Measurements from ENCODE around the gene NOL3. TPM values are rescaled to one million over a fixed set of nuclear protein-coding genes. Genes with fewer than 3 reads are reported as not detected.

NOL3 gene
- total RNA-seq, 1 experiment from 2014 or later, result 8.5 TPM

DNA sequence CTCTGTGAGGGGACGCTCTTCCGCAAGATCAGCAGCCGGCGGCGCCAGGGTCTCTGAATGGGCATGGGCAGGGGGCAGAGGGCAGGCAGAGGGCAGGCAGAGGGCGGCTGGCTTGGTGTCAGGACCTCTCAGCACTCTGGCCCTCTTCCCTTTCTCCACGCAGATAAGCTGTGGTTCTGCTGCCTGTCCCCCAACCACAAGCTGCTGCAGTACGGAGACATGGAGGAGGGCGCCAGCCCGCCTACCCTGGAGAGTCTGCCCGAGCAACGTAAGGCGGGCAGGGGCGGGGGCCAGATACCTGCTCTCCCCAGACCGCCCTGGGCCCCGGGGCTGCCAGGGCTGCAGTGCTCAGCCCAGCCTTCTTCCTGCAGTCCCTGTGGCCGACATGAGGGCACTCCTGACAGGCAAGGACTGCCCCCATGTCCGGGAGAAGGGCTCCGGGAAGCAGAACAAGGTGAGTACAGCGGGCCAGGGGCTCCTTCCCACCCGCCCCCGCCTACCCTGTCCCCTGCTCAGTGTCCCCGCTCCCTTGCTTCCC, 32.7 kb downstream of the NOL3 start:
- Mint-ChIP-seq H3K36me3 (peaks cover 2% of the 10 kb centered on the region; the same call in 1 of the 2 replicates), H3K27me3 (ENCODE audit: low read depth) (no peaks in the 10 kb centered on the region), H3K4me1 (peaks cover 9% of the 10 kb centered on the region), H3K4me3 (no peak overlapping the region), H3K9me3 (no peaks in the 10 kb centered on the region), H3K27ac (no peak overlapping the region)
- TF ChIP-seq, protein P1, sequence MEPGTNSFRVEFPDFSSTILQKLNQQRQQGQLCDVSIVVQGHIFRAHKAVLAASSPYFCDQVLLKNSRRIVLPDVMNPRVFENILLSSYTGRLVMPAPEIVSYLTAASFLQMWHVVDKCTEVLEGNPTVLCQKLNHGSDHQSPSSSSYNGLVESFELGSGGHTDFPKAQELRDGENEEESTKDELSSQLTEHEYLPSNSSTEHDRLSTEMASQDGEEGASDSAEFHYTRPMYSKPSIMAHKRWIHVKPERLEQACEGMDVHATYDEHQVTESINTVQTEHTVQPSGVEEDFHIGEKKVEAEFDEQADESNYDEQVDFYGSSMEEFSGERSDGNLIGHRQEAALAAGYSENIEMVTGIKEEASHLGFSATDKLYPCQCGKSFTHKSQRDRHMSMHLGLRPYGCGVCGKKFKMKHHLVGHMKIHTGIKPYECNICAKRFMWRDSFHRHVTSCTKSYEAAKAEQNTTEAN (CRISPR knock-in tag; IDR thresholded peaks at IDR 0.05), result no peak
- no peak for TF ChIP-seq JAZF1 (CRISPR knock-in tag; IDR thresholded peaks at IDR 0.05)
- no peak for TF ChIP-seq ESRRA (CRISPR knock-in tag; IDR thresholded peaks at IDR 0.05; ENCODE audit: borderline replicate concordance)
- no peak for TF ChIP-seq GTF2I (CRISPR knock-in tag; conservative IDR thresholded peaks at IDR 0.05)
- TF ChIP-seq FOXK1 (CRISPR knock-in tag; IDR thresholded peaks at IDR 0.05), result no peak
- no peak for TF ChIP-seq NFYB (CRISPR knock-in tag; conservative IDR thresholded peaks at IDR 0.05; ENCODE audit: low read depth)
- TF ChIP-seq, protein P2, sequence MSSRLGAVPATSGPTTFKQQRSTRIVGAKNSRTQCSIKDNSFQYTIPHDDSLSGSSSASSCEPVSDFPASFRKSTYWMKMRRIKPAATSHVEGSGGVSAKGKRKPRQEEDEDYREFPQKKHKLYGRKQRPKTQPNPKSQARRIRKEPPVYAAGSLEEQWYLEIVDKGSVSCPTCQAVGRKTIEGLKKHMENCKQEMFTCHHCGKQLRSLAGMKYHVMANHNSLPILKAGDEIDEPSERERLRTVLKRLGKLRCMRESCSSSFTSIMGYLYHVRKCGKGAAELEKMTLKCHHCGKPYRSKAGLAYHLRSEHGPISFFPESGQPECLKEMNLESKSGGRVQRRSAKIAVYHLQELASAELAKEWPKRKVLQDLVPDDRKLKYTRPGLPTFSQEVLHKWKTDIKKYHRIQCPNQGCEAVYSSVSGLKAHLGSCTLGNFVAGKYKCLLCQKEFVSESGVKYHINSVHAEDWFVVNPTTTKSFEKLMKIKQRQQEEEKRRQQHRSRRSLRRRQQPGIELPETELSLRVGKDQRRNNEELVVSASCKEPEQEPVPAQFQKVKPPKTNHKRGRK (CRISPR knock-in tag; IDR thresholded peaks at IDR 0.05; ENCODE audit: borderline replicate concordance), result no peak
- TF ChIP-seq SMAD4 (CRISPR knock-in tag; IDR thresholded peaks at IDR 0.05), result no peak
- TF ChIP-seq, protein P3, sequence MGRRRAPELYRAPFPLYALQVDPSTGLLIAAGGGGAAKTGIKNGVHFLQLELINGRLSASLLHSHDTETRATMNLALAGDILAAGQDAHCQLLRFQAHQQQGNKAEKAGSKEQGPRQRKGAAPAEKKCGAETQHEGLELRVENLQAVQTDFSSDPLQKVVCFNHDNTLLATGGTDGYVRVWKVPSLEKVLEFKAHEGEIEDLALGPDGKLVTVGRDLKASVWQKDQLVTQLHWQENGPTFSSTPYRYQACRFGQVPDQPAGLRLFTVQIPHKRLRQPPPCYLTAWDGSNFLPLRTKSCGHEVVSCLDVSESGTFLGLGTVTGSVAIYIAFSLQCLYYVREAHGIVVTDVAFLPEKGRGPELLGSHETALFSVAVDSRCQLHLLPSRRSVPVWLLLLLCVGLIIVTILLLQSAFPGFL (CRISPR knock-in tag; IDR thresholded peaks at IDR 0.05; ENCODE audit: borderline replicate concordance), result no peak
- TF ChIP-seq ZNF232 (CRISPR knock-in tag; IDR thresholded peaks at IDR 0.05), result no peak
- no peak for TF ChIP-seq OVOL2 (CRISPR knock-in tag; IDR thresholded peaks at IDR 0.05; ENCODE audit: borderline replicate concordance)
- no peak for TF ChIP-seq ELF4 (CRISPR knock-in tag; IDR thresholded peaks at IDR 0.05; ENCODE audit: low read depth)
- TF ChIP-seq MXD4 (CRISPR knock-in tag; IDR thresholded peaks at IDR 0.05; ENCODE audit: borderline replicate concordance), result no peak
- no peak for TF ChIP-seq SOX15 (CRISPR knock-in tag; IDR thresholded peaks at IDR 0.05)
- no peak for TF ChIP-seq ZNF532 (CRISPR knock-in tag; IDR thresholded peaks at IDR 0.05; ENCODE audit: borderline replicate concordance)
- TF ChIP-seq ZNF423 (CRISPR knock-in tag; IDR thresholded peaks at IDR 0.05), result no peak
- TF ChIP-seq HMGA2 (CRISPR knock-in tag; IDR thresholded peaks at IDR 0.05), result no peak
- TF ChIP-seq, protein P4, sequence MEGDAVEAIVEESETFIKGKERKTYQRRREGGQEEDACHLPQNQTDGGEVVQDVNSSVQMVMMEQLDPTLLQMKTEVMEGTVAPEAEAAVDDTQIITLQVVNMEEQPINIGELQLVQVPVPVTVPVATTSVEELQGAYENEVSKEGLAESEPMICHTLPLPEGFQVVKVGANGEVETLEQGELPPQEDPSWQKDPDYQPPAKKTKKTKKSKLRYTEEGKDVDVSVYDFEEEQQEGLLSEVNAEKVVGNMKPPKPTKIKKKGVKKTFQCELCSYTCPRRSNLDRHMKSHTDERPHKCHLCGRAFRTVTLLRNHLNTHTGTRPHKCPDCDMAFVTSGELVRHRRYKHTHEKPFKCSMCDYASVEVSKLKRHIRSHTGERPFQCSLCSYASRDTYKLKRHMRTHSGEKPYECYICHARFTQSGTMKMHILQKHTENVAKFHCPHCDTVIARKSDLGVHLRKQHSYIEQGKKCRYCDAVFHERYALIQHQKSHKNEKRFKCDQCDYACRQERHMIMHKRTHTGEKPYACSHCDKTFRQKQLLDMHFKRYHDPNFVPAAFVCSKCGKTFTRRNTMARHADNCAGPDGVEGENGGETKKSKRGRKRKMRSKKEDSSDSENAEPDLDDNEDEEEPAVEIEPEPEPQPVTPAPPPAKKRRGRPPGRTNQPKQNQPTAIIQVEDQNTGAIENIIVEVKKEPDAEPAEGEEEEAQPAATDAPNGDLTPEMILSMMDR (IDR thresholded peaks at IDR 0.05), result no peak
- TF ChIP-seq ZNF138 (CRISPR knock-in tag; conservative IDR thresholded peaks at IDR 0.05), result no peak
- no peak for TF ChIP-seq TP53 (CRISPR knock-in tag; IDR thresholded peaks at IDR 0.05)
- no peak for ATAC-seq
- DNase-seq (ENCODE audit: low spot score), result no peak
- ChIA-PET POLR2A (no interaction called here), CTCF (interaction anchor here (0.8 to 1.8 kb wide), 5 partner anchors 18 to 185 kb away, joined by 3 to 7 read pairs (median 4); no protein-coding TSS in a partner anchor)
